B cell (primary cell): Measurements from ENCODE around the gene MAN2B2. TPM values are rescaled to one million over a fixed set of nuclear protein-coding genes. Genes with fewer than 3 reads are reported as not detected.

Experiments
- ATAC-seq: fragments of 200-7000 bp; cut with Tn5 transposase; one replicate; pipeline ENCODE4 v1.10.0; 2021; ENCODE audit warnings: low read depth, mild to moderate bottlenecking, moderate number of reproducible peaks, moderate library complexity
- CTCF ChIA-PET: fragments of 350-600 bp; sonication (Branson Sonifier 250); formaldehyde crosslinking; loops from one replicate; lab custom pipeline; 2021; ENCODE audit warnings: antibody characterized with exemption, inconsistent platforms; lab: Charles Lee
- POLR2A ChIA-PET: fragments of 350-600 bp; sonication (Branson Sonifier 250); formaldehyde crosslinking; loops from one replicate; lab custom pipeline; 2021; ENCODE audit warnings: antibody characterized with exemption; lab: Charles Lee
- DNase-seq: peaks from one replicate; pipeline ENCODE4 v3.0.0; 2013
- H2AFZ ChIP-seq: 2 replicates; pipeline ENCODE4 v1.6.1; 2012; ENCODE audit warnings: mild to moderate bottlenecking, low read depth, low read length; ENCODE audit not compliant: insufficient read depth, poor library complexity, severe bottlenecking
- H3K27ac ChIP-seq, 2 donors: 1 replicate in 1 of 2; 2 replicates in 1 of 2; pipeline ENCODE4 v1.5.1; 2012 to 2013; ENCODE audit warnings: low read length in 2 of 2, mild to moderate bottlenecking in 2 of 2, moderate library complexity in 1 of 2
- H3K27me3 ChIP-seq, 4 experiments: fragments of 200-600 bp in 1 of 4; sonication (generic) in 1 of 4; replicated peaks in 1 of 4; 1 replicate in 2 of 4; 2 replicates in 2 of 4; pipeline versions ENCODE4 v1.6.1 to v1.7.0; 2013 to 2016; ENCODE audit warnings: low read length in 3 of 4, mild to moderate bottlenecking in 2 of 4, mixed read lengths in 1 of 4, moderate library complexity in 1 of 4; ENCODE audit not compliant: insufficient read depth in 4 of 4, control insufficient read depth in 3 of 4; ENCODE audit errors: control extremely low read depth in 1 of 4
- H3K36me3 ChIP-seq, 2 experiments: replicated peaks in 1 of 2; 1 replicate in 1 of 2; 2 replicates in 1 of 2; pipeline versions ENCODE4 v1.6.1 to v1.7.1; 2013; ENCODE audit warnings: low read length in 1 of 2; ENCODE audit not compliant: insufficient read depth in 2 of 2, control insufficient read depth in 1 of 2; ENCODE audit errors: control extremely low read depth in 1 of 2, extremely low read depth in 1 of 2
- H3K4me1 ChIP-seq, 2 donors: fragments of 200-600 bp in 1 of 2; sonication (generic) in 1 of 2; 1 replicate in 1 of 2; 2 replicates in 1 of 2; pipeline versions ENCODE4 v1.5.1 to v1.6.1; 2013 to 2017; ENCODE audit warnings: low read length in 2 of 2; ENCODE audit not compliant: control insufficient read depth in 2 of 2, insufficient read depth in 2 of 2
- H3K4me2 ChIP-seq: replicated peaks from 2 replicates; pipeline ENCODE3; 2012; ENCODE audit warnings: mild to moderate bottlenecking, low read depth, low read length; ENCODE audit not compliant: poor library complexity, severe bottlenecking
- H3K4me3 ChIP-seq, 5 experiments: fragments of 200-600 bp in 1 of 5; sonication (generic) in 1 of 5; 1 replicate in 3 of 5; 2 replicates in 2 of 5; pipeline versions ENCODE4 v1.5.1 to v1.7.0; 2011 to 2016; ENCODE audit warnings: low read length in 4 of 5, mild to moderate bottlenecking in 4 of 5, low read depth in 2 of 5, control low read depth in 1 of 5, moderate library complexity in 1 of 5; ENCODE audit not compliant: insufficient read depth in 1 of 5; ENCODE audit errors: control extremely low read depth in 1 of 5, extremely low read depth in 1 of 5
- H3K79me2 ChIP-seq: fragments of 200-600 bp; sonication (generic); one replicate; pipeline ENCODE4 v1.6.0; 2016; ENCODE audit warnings: low read length; ENCODE audit not compliant: control insufficient read depth, insufficient read depth
- H3K9ac ChIP-seq: fragments of 200-600 bp; sonication (generic); 2 replicates; pipeline ENCODE4 v1.6.1; 2017; ENCODE audit warnings: mild to moderate bottlenecking, low read length, moderate library complexity
- H3K9me3 ChIP-seq, 3 donors: one replicate each; pipeline versions ENCODE4 v1.6.1 to v1.7.1; 2013; ENCODE audit warnings: low read length in 2 of 3; ENCODE audit not compliant: control insufficient read depth in 2 of 3, insufficient read depth in 1 of 3; ENCODE audit errors: control extremely low read depth in 1 of 3
- H4K20me1 ChIP-seq: 2 replicates; pipeline ENCODE4 v1.6.0; 2012; ENCODE audit warnings: mild to moderate bottlenecking, low read length; ENCODE audit not compliant: insufficient read depth, control insufficient read depth, poor library complexity, severe bottlenecking
- H3K27ac Mint-ChIP-seq: one replicate; pipeline ENCODE4 v1.8.0; 2021; ENCODE audit warnings: mixed read lengths
- H3K27me3 Mint-ChIP-seq: one replicate; pipeline ENCODE4 v1.8.0; 2021; ENCODE audit warnings: mixed read lengths
- H3K4me1 Mint-ChIP-seq: one replicate; pipeline ENCODE4 v1.8.0; 2021; ENCODE audit warnings: mixed read lengths
- H3K4me3 Mint-ChIP-seq: one replicate; pipeline ENCODE4 v1.8.0; 2021; ENCODE audit warnings: mixed read lengths
- H3K9me3 Mint-ChIP-seq: one replicate; pipeline ENCODE4 v1.8.0; 2022; ENCODE audit warnings: mixed read lengths; ENCODE audit not compliant: insufficient read depth
- EZH2 ChIP-seq: IDR thresholded peaks from 2 replicates; pipeline ENCODE4 v1.6.1; 2012; ENCODE audit warnings: borderline replicate concordance, low read depth, mild to moderate bottlenecking, moderate library complexity, low read length; ENCODE audit not compliant: insufficient read depth, poor library complexity, severe bottlenecking
- WGBS: methylation state at CpG from one replicate; pipeline ENCODE4 v1.1.5; 2013; ENCODE audit warnings: missing lambda C conversion rate; ENCODE audit not compliant: insufficient coverage; 5-methylcytosine and 5-hydroxymethylcytosine counted together
- intact Hi-C: fragments of 100-400 bp; cut with micrococcal nuclease; formaldehyde crosslinking; loops from one replicate; pipeline ENCODE4 v1.10.0; 2022
- polyA plus RNA-seq: library from polyadenylated mRNA; depleted of rRNA; stranded (reverse); fragments of >200 nt; gene quantifications from 2 replicates; pipeline ENCODE4 v1.2.3, GENCODE V29; 2012
- total RNA-seq, 2 donors: library from RNA; stranded (reverse); fragments of 120-200 nt in 1 of 2; gene quantifications; 1 replicate in 1 of 2; 2 replicates in 1 of 2; pipeline versions ENCODE4 v1.2.3 to v1.2.4, GENCODE V29; 2013 to 2022
- TF ChIP-seq, protein P1 (sequence below): fragments of 200-600 bp; IDR thresholded peaks from one replicate; pipeline ENCODE4 v1.8.0; 2022; ENCODE audit warnings: antibody characterized with exemption, mild to moderate bottlenecking

The MAN2B2 gene
- total and polyA plus RNA-seq, 2 donors (not counting 1 experiment from before 2014, with no cell fraction given), result 35.0 to 37.0 TPM

DNA sequence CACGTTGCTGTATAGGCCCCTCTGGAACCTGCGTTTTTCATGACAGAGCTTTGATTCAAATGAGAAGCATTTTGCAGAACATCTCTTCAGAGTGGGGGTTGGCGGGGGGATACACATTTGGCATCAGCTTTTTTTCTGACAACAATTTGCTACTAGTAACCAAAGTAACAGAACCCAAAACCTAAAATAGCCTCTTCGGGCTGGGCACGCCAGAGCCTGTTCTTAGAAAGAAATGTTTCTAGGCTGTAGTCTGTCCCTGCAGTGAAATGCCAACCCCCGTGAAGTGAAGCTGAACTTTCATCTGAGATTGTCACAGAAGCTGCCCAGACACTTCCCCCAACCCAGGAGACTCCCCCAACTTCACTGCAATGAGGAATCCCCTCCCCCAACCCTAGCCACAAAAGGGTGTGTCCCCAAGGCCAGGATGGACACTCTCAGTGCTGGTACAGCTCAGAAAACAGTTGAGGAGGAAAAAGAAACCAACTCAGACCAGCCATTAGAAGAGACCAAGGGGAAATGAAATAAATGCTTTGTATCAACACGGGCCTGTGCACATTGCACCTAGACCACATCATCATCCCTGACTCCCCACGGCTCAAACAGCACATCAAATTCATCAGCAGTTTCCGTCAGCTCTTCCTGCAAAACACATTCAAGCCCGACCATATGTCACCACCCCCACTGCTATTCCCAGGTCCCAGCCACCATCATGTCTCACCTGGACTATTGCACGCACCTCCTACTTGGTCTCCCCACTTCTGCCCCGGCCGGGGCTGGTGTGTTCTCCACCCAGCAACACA is 8.4 kb upstream of the MAN2B2 start:
- peaks cover 7 to 20% of the 10 kb centered on the region in 2 donors for H3K4me1 ChIP-seq
- Mint-ChIP-seq H3K9me3 (peaks cover 2% of the 10 kb centered on the region), H3K4me3 (no peak overlapping the region), H3K27ac (no peak overlapping the region), H3K4me1 (peaks cover 10% of the 10 kb centered on the region), H3K27me3 (peaks cover 50% of the 10 kb centered on the region)
- H3K4me3 ChIP-seq, result no peak overlapping the region
- peaks cover 0 to 21% (median 0%) of the 10 kb centered on the region in 3 donors for H3K9me3 ChIP-seq
- H2AFZ ChIP-seq, result no peak overlapping the region
- no peak overlapping the region for H3K9ac ChIP-seq
- DNase-seq (no peak), ATAC-seq (no peak)
- H4K20me1 ChIP-seq, result no peaks in the 10 kb centered on the region
- H3K27ac ChIP-seq, result no peak overlapping the region
- no peaks in the 10 kb centered on the region for H3K79me2 ChIP-seq
- intact Hi-C loops, result no loop called here
- no peak overlapping the region for H3K4me2 ChIP-seq
- H3K36me3 ChIP-seq, result no peaks in the 10 kb centered on the region
- POLR2A ChIA-PET, result no interaction called here
- 72% methylated on average over 10 of the region's 13 CpGs for WGBS
- CTCF ChIA-PET, result no interaction called here
- H3K27me3 ChIP-seq, result peaks cover 0 to 46% (median 12%) of the 10 kb centered on the region in 4 experiments
- no peak for TF ChIP-seq EZH2
- TF ChIP-seq, protein P1, sequence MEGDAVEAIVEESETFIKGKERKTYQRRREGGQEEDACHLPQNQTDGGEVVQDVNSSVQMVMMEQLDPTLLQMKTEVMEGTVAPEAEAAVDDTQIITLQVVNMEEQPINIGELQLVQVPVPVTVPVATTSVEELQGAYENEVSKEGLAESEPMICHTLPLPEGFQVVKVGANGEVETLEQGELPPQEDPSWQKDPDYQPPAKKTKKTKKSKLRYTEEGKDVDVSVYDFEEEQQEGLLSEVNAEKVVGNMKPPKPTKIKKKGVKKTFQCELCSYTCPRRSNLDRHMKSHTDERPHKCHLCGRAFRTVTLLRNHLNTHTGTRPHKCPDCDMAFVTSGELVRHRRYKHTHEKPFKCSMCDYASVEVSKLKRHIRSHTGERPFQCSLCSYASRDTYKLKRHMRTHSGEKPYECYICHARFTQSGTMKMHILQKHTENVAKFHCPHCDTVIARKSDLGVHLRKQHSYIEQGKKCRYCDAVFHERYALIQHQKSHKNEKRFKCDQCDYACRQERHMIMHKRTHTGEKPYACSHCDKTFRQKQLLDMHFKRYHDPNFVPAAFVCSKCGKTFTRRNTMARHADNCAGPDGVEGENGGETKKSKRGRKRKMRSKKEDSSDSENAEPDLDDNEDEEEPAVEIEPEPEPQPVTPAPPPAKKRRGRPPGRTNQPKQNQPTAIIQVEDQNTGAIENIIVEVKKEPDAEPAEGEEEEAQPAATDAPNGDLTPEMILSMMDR, result no peak

DNA sequence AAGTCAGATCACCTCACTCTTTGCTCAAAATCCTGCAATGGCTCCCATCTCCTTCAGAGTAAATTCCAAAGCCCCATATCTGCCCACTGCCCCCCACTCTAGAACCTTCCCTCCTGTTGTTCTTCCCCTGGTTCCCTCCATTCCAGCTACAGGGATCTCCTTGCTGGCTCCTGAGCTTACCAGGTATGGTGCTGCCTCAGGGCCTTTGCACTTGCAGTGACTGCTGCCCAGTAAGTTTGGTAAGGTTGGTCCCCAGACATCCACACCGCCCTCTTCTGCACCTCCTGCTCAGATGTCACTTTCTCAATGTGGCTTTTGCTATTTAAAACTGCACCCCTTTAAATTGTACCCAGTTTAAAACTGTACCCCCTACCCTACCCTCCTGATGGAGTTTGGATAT is 7.8 kb upstream of the MAN2B2 start:
- Mint-ChIP-seq H3K4me1 (peaks cover 4% of the 10 kb centered on the region), H3K27me3 (peaks cover 43% of the 10 kb centered on the region), H3K9me3 (peaks cover 2% of the 10 kb centered on the region), H3K27ac (no peak overlapping the region), H3K4me3 (no peak overlapping the region)
- peaks cover 0 to 21% (median 0%) of the 10 kb centered on the region in 3 donors for H3K9me3 ChIP-seq
- H3K27ac ChIP-seq, result no peak overlapping the region
- intact Hi-C loops, result no loop called here
- H3K4me3 ChIP-seq, result no peak overlapping the region
- H3K27me3 ChIP-seq, result peaks cover 0 to 40% (median 10%) of the 10 kb centered on the region in 4 experiments
- ChIA-PET POLR2A (no interaction called here), CTCF (no interaction called here)
- ATAC-seq, result no peak
- TF ChIP-seq, protein P1, result no peak
- TF ChIP-seq EZH2, result no peak
- 100% methylated on average over 1 of the region's 1 CpG for WGBS
- H2AFZ ChIP-seq, result no peak overlapping the region
- H3K36me3 ChIP-seq, result no peaks in the 10 kb centered on the region
- DNase-seq, result no peak
- H4K20me1 ChIP-seq, result no peaks in the 10 kb centered on the region
- H3K9ac ChIP-seq, result no peak overlapping the region
- H3K4me2 ChIP-seq, result no peak overlapping the region
- peaks cover 7 to 15% of the 10 kb centered on the region in 2 donors for H3K4me1 ChIP-seq
- H3K79me2 ChIP-seq, result no peaks in the 10 kb centered on the region
